H1 (cell line): ENCODE results near the gene SLC52A3. TPM values are rescaled to one million over a fixed set of nuclear protein-coding genes. Genes with fewer than 3 reads are reported as not detected.

Experiments
- CTCF ChIA-PET: fragments of 300-600 bp; sonication (Branson Sonifier 250); formaldehyde crosslinking; loops from one replicate; lab custom pipeline; 2021; ENCODE audit not compliant: partially characterized antibody; lab: Charles Lee
- POLR2A ChIA-PET: fragments of 300-600 bp; sonication (Branson Sonifier 250); formaldehyde crosslinking; loops from one replicate; lab custom pipeline; 2021; ENCODE audit warnings: inconsistent platforms; ENCODE audit not compliant: partially characterized antibody; lab: Charles Lee
- DNase-seq, 2 experiments: peaks; one replicate each; pipeline versions ENCODE4 v3.0.0 to v3.0.0-alpha.2; 2010 to 2022; ENCODE audit warnings: low spot score in 2 of 2, low read depth in 1 of 2, mixed read lengths in 1 of 2
- FAIRE-seq: peaks from 2 replicates; lab custom pipeline; 2011; peaks lifted over from hg19 to GRCh38; lab: Jason Lieb, UNC
- H2AFZ ChIP-seq: 2 replicates; pipeline ENCODE4 v1.8.1; 2012; ENCODE audit warnings: low read length, inconsistent platforms
- H2AK5ac ChIP-seq: 2 replicates; pipeline ENCODE4 v1.6.1; 2013; ENCODE audit warnings: low read depth, low read length
- H2BK120ac ChIP-seq: replicated peaks from 2 replicates; pipeline ENCODE3; 2013; ENCODE audit warnings: low read depth, low read length, inconsistent platforms
- H2BK12ac ChIP-seq: 2 replicates; pipeline ENCODE4 v1.6.1; 2013; ENCODE audit warnings: low read depth, low read length
- H2BK15ac ChIP-seq: 2 replicates; pipeline ENCODE4 v1.6.1; 2013; ENCODE audit warnings: low read length
- H2BK20ac ChIP-seq: 2 replicates; pipeline ENCODE4 v1.6.1; 2013; ENCODE audit warnings: low read length
- H2BK5ac ChIP-seq: 2 replicates; pipeline ENCODE4 v1.6.1; 2013; ENCODE audit warnings: low read depth, low read length
- H3K14ac ChIP-seq: 2 replicates; pipeline ENCODE4 v1.6.1; 2013; ENCODE audit warnings: inconsistent platforms; ENCODE audit not compliant: insufficient read length
- H3K18ac ChIP-seq: 2 replicates; pipeline ENCODE4 v1.6.1; 2013; ENCODE audit warnings: low read length; ENCODE audit errors: extremely low read depth
- H3K23ac ChIP-seq: 2 replicates; pipeline ENCODE4 v1.6.1; 2013; ENCODE audit warnings: inconsistent platforms; ENCODE audit not compliant: insufficient read length
- H3K23me2 ChIP-seq: 2 replicates; pipeline ENCODE4 v1.6.1; 2013; ENCODE audit warnings: low read depth, low read length
- H3K27ac ChIP-seq: 2 replicates; pipeline ENCODE4 v1.6.1; 2011; ENCODE audit warnings: low read depth, low read length, inconsistent platforms
- H3K27me3 ChIP-seq, 4 experiments: replicated peaks in 1 of 4; 1 replicate in 1 of 4; 2 replicates in 3 of 4; pipeline versions ENCODE4 v1.6.1 to v1.8.1; 2011 to 2013; ENCODE audit warnings: low read length in 3 of 4, mild to moderate bottlenecking in 3 of 4, inconsistent platforms in 2 of 4, mixed read lengths in 2 of 4, moderate library complexity in 1 of 4; ENCODE audit not compliant: control insufficient read depth in 3 of 4, insufficient read depth in 3 of 4; ENCODE audit errors: extremely low read depth in 1 of 4
- H3K36me3 ChIP-seq, 4 experiments: 2 replicates each; pipeline versions ENCODE4 v1.6.1 to v1.8.1; 2011 to 2013; ENCODE audit warnings: mild to moderate bottlenecking in 4 of 4, low read length in 3 of 4, moderate library complexity in 2 of 4, control low read depth in 1 of 4, inconsistent platforms in 1 of 4; ENCODE audit not compliant: insufficient read depth in 4 of 4, control insufficient read depth in 2 of 4
- H3K4ac ChIP-seq: replicated peaks from 2 replicates; pipeline ENCODE3; 2013; ENCODE audit warnings: low read length, low read depth, mixed read lengths, inconsistent platforms; ENCODE audit not compliant: insufficient read length
- H3K4me1 ChIP-seq, 4 experiments: replicated peaks in 1 of 4; 1 replicate in 1 of 4; 2 replicates in 3 of 4; pipeline versions ENCODE4 v1.6.1 to v1.8.1; 2011 to 2013; ENCODE audit warnings: low read length in 3 of 4, inconsistent platforms in 2 of 4, mixed read lengths in 1 of 4; ENCODE audit not compliant: insufficient read depth in 4 of 4, control insufficient read depth in 3 of 4
- H3K4me2 ChIP-seq, 2 experiments: 2 replicates each; pipeline versions ENCODE4 v1.6.1 to v1.8.1; 2011 to 2013; ENCODE audit warnings: low read depth in 2 of 2, low read length in 2 of 2, control low read depth in 1 of 2, inconsistent platforms in 1 of 2, mild to moderate bottlenecking in 1 of 2; ENCODE audit not compliant: insufficient read depth in 1 of 2
- H3K4me3 ChIP-seq, 4 experiments: fragments of 200-600, 300-600 bp in 1 of 4; sonication (generic), shearing (Covaris generic), sonication (Bioruptor Twin) in 1 of 4; 2 replicates each; pipeline versions ENCODE4 v1.5.1 to v1.8.1; 2011 to 2016; ENCODE audit warnings: low read length in 4 of 4, low read depth in 3 of 4, control low read depth in 2 of 4, inconsistent platforms in 2 of 4, mild to moderate bottlenecking in 2 of 4, mixed read lengths in 1 of 4, moderate library complexity in 1 of 4; ENCODE audit not compliant: insufficient read depth in 2 of 4; ENCODE audit errors: extremely low read depth in 1 of 4
- H3K56ac ChIP-seq: replicated peaks from 2 replicates; pipeline ENCODE3; 2013; ENCODE audit warnings: low read depth, mild to moderate bottlenecking, mixed read lengths, low read length, inconsistent platforms; ENCODE audit not compliant: insufficient read length
- H3K79me1 ChIP-seq: 2 replicates; pipeline ENCODE4 v1.6.1; 2013; ENCODE audit warnings: low read depth, low read length, control low read depth
- H3K79me2 ChIP-seq, 2 experiments: 2 replicates each; pipeline versions ENCODE4 v1.6.1 to v1.8.1; 2012 to 2013; ENCODE audit warnings: low read length in 2 of 2, mild to moderate bottlenecking in 2 of 2, inconsistent platforms in 1 of 2; ENCODE audit not compliant: insufficient read depth in 2 of 2, control insufficient read depth in 1 of 2
- H3K9ac ChIP-seq, 4 experiments: replicated peaks in 1 of 4; 1 replicate in 1 of 4; 2 replicates in 3 of 4; pipeline versions ENCODE4 v1.6.1 to v1.8.1; 2011 to 2013; ENCODE audit warnings: low read depth in 3 of 4, low read length in 3 of 4, control low read depth in 2 of 4, mild to moderate bottlenecking in 2 of 4, moderate library complexity in 2 of 4, inconsistent platforms in 1 of 4; ENCODE audit errors: extremely low read depth in 1 of 4
- H3K9me3 ChIP-seq, 2 experiments: 2 replicates each; pipeline versions ENCODE4 v1.6.1 to v1.8.1; 2012 to 2013; ENCODE audit warnings: mild to moderate bottlenecking in 2 of 2, moderate library complexity in 2 of 2, control low read depth in 1 of 2, inconsistent platforms in 1 of 2, low read depth in 1 of 2, low read length in 1 of 2, mixed read lengths in 1 of 2; ENCODE audit not compliant: insufficient read depth in 2 of 2
- H4K20me1 ChIP-seq, 2 experiments: replicated peaks in 1 of 2; 2 replicates each; pipeline versions ENCODE3 to v1.8.1; 2011 to 2013; ENCODE audit warnings: inconsistent platforms in 2 of 2, low read length in 2 of 2, mild to moderate bottlenecking in 1 of 2; ENCODE audit not compliant: insufficient read depth in 2 of 2, control insufficient read depth in 1 of 2
- H4K5ac ChIP-seq: 2 replicates; pipeline ENCODE4 v1.6.1; 2013; ENCODE audit warnings: low read length, low read depth, mixed read lengths, inconsistent platforms; ENCODE audit not compliant: insufficient read length
- H4K8ac ChIP-seq: 2 replicates; pipeline ENCODE4 v1.8.0; 2013; ENCODE audit warnings: mild to moderate bottlenecking, moderate library complexity, low read length, inconsistent platforms; ENCODE audit not compliant: insufficient read depth; ENCODE audit errors: extremely low read depth
- H4K91ac ChIP-seq: replicated peaks from 2 replicates; pipeline ENCODE3; 2013; ENCODE audit warnings: low read length, mixed read lengths, inconsistent platforms; ENCODE audit not compliant: insufficient read length
- ATF3 ChIP-seq: IDR thresholded peaks from 2 replicates; pipeline ENCODE4 v1.6.1; 2011; ENCODE audit warnings: low read depth, mild to moderate bottlenecking, low read length; ENCODE audit not compliant: insufficient read depth
- BRCA1 ChIP-seq: IDR thresholded peaks from 2 replicates; pipeline ENCODE4 v1.6.1; 2012; ENCODE audit warnings: low read depth, low read length, improper control_type of control experiment
- CTBP2 ChIP-seq: IDR thresholded peaks from 2 replicates; pipeline ENCODE4 v1.7.0; 2011; ENCODE audit warnings: borderline replicate concordance, mild to moderate bottlenecking, moderate library complexity, mixed read lengths, low read length; ENCODE audit not compliant: insufficient read depth, insufficient read length
- EGR1 ChIP-seq: IDR thresholded peaks from 2 replicates; pipeline ENCODE4 v1.6.1; 2011; ENCODE audit warnings: low read depth, low read length, borderline replicate concordance
- JUN ChIP-seq: IDR thresholded peaks from 2 replicates; pipeline ENCODE4 v1.6.1; 2011; ENCODE audit warnings: low read depth, mild to moderate bottlenecking, improper control_type of control experiment, low read length
- KDM1A ChIP-seq: fragments of 200-600, 300-600 bp; sonication (generic); IDR thresholded peaks from 2 replicates; pipeline ENCODE4 v1.7.1; 2016; ENCODE audit warnings: mild to moderate bottlenecking, low read length, borderline replicate concordance
- PHF8 ChIP-seq: fragments of 200-600 bp; sonication (generic); conservative IDR thresholded peaks from 2 replicates; pipeline ENCODE4 v1.7.1; 2012; ENCODE audit warnings: low read depth, mild to moderate bottlenecking, inconsistent platforms, low read length, moderate library complexity
- POLR2A ChIP-seq, 2 experiments: IDR thresholded peaks; 1 replicate in 1 of 2; 2 replicates in 1 of 2; pipeline ENCODE4 v1.6.1; 2011; ENCODE audit warnings: low read depth in 2 of 2, low read length in 2 of 2, mild to moderate bottlenecking in 2 of 2; ENCODE audit errors: control extremely low read depth in 1 of 2
- SUZ12 ChIP-seq: fragments of 200-600 bp; sonication (generic); IDR thresholded peaks from 2 replicates; pipeline ENCODE4 v1.6.1; 2012; ENCODE audit warnings: mild to moderate bottlenecking, inconsistent platforms, low read length, moderate library complexity, mixed read lengths
- TAF1 ChIP-seq: IDR thresholded peaks from 2 replicates; pipeline ENCODE4 v1.6.1; 2011; ENCODE audit warnings: mild to moderate bottlenecking, low read depth, low read length
- WGBS, 2 experiments: shearing (Covaris generic) in 1 of 2; methylation state at CpG; one replicate each; pipeline versions ENCODE4 v1.1.6 to v1.1.7; 2013 to 2015; ENCODE audit warnings: low lambda C conversion rate in 2 of 2, mixed read lengths in 2 of 2, inconsistent platforms in 1 of 2, low coverage in 1 of 2, missing lambda C conversion rate in 1 of 2; ENCODE audit not compliant: insufficient replicate concordance in 2 of 2, insufficient coverage in 1 of 2, insufficient read length in 1 of 2; ENCODE audit errors: extremely low coverage in 1 of 2, missing lambda C conversion rate in 1 of 2; 5-methylcytosine and 5-hydroxymethylcytosine counted together
- polyA plus RNA-seq, 7 experiments: library from polyadenylated mRNA; depleted of rRNA in 3 of 7; stranded (reverse) in 5 of 7; unstranded in 2 of 7; fragments of >200 nt in 5 of 7; fragments of 200-250 nt in 2 of 7; gene quantifications; 1 replicate in 5 of 7; 2 replicates in 1 of 7; 4 replicates in 1 of 7; pipeline versions ENCODE4 v1.2.1 to v1.2.3, GENCODE V29; 2011 to 2013; ENCODE audit warnings: missing spikeins in 2 of 7, mixed read lengths in 2 of 7
- total RNA-seq: library from RNA; stranded (reverse); fragmentation: NEBNext Ultra II Directional; extraction: Animal tissue kit (Norgen Biotek cat#: 25700); gene quantifications from 2 replicates; pipeline ENCODE4 v1.2.1, GENCODE V29; 2021

Gene SLC52A3
- total and polyA plus RNA-seq, 2 of the 8 experiments (the other 6 are each of a cell fraction or from before 2014, with no cell fraction given), result 2.3 to 4.2 TPM

GRCh38 chr20:774660-775057 is 6.4 kb upstream of the SLC52A3 start:
- H2BK5ac ChIP-seq, result no peak overlapping the region
- no peak overlapping the region for H2AK5ac ChIP-seq
- H2BK12ac ChIP-seq, result no peak overlapping the region
- no peak for DNase-seq
- CTCF ChIA-PET, result interaction anchor here (1.3 to 2.0 kb wide), 2 partner anchors 40 to 107 kb away, joined by 4 to 7 read pairs; no protein-coding TSS in a partner anchor
- H2BK15ac ChIP-seq, result no peak overlapping the region
- H4K8ac ChIP-seq, result no peak overlapping the region; the same call in 1 of the 2 replicates
- 76% methylated on average over 5 of the region's 5 CpGs; no CpG with 5 or more reads in 1 of the 2 experiments for WGBS, 2 experiments
- H3K79me1 ChIP-seq, result no peaks in the 10 kb centered on the region
- H3K23me2 ChIP-seq, result 0 out of 2 replicates have a peak, but pooled peaks cover 3% of the 10 kb centered on the region
- no peak overlapping the region for H3K56ac ChIP-seq
- peaks cover 3 to 13% (median 11%) of the 10 kb centered on the region in 4 experiments; a peak in 5 of 7 replicates for H3K4me1 ChIP-seq
- no peak overlapping the region for H2AFZ ChIP-seq
- no peak overlapping the region for H3K4ac ChIP-seq
- H3K36me3 ChIP-seq, result no peaks in the 10 kb centered on the region
- H2BK120ac ChIP-seq, result no peak overlapping the region
- no peak overlapping the region for H3K18ac ChIP-seq
- 0 out of 7 replicates have a peak overlapping the region, but pooled peaks of 1 of the 4 experiments have one; percentile 10 for H3K9ac ChIP-seq
- FAIRE-seq, result no peak
- no peaks in the 10 kb centered on the region for H4K20me1 ChIP-seq
- no peaks in the 10 kb centered on the region for H3K79me2 ChIP-seq
- no peak overlapping the region for H3K14ac ChIP-seq
- no peak overlapping the region for H4K91ac ChIP-seq
- no peak overlapping the region for H3K4me3 ChIP-seq
- POLR2A ChIA-PET, result no interaction called here
- no peak overlapping the region for H3K27ac ChIP-seq
- H2BK20ac ChIP-seq, result peak overlapping the region; percentile 18; the same call in 1 of the 2 replicates
- no peak for TF ChIP-seq TAF1
- no peak for TF ChIP-seq POLR2A (IDR thresholded peaks at IDR 0.05; ENCODE audit: control extremely low read depth in 1 of 2, low read depth in 2 of 2, low read length in 2 of 2)
- TF ChIP-seq EGR1, result no peak
- TF ChIP-seq ATF3, result no peak
- TF ChIP-seq BRCA1, result no peak
- no peak for TF ChIP-seq KDM1A
- no peak for TF ChIP-seq JUN
- TF ChIP-seq PHF8, result no peak
- no peak for TF ChIP-seq SUZ12
- no peak for TF ChIP-seq CTBP2
- TF ChIP-seq, all 59 proteins: peak for 0
- Histone ChIP-seq H3K27me3 (no peaks in the 10 kb centered on the region), H3K4me2 (no peak overlapping the region; a peak in 1 of 4 replicates), H3K9me3 (no peaks in the 10 kb centered on the region), H3K23ac (no peak overlapping the region), H4K5ac (no peak overlapping the region)
